Fibroblast of lung (primary cell): ENCODE measurements around the gene NTN3. TPM values are rescaled to one million over a fixed set of nuclear protein-coding genes. Genes with fewer than 3 reads are reported as not detected.

Experiments
- DNase-seq, 2 donors: peaks; one replicate each; pipeline versions ENCODE4 v3.0.0 to v3.0.0-alpha.2; 2010; ENCODE audit warnings: low read depth in 2 of 2
- H2AFZ ChIP-seq: 2 replicates; pipeline ENCODE4 v1.5.1; 2012; ENCODE audit warnings: low read length, control low read depth, inconsistent platforms
- H3K27ac ChIP-seq: 2 replicates; pipeline ENCODE4 v1.5.1; 2011; ENCODE audit warnings: low read length, control low read depth; ENCODE audit not compliant: insufficient read depth
- H3K27me3 ChIP-seq: 2 replicates; pipeline ENCODE4 v1.5.1; 2011; ENCODE audit warnings: mild to moderate bottlenecking, low read length; ENCODE audit not compliant: control insufficient read depth, insufficient read depth
- H3K36me3 ChIP-seq: 2 replicates; pipeline ENCODE4 v1.5.1; 2011; ENCODE audit warnings: low read length; ENCODE audit not compliant: control insufficient read depth, insufficient read depth
- H3K4me1 ChIP-seq: 2 replicates; pipeline ENCODE4 v1.5.1; 2011; ENCODE audit warnings: low read length; ENCODE audit not compliant: control insufficient read depth, insufficient read depth; ENCODE audit errors: extremely low read depth
- H3K4me2 ChIP-seq: 2 replicates; pipeline ENCODE4 v1.5.1; 2011; ENCODE audit warnings: low read length, control low read depth; ENCODE audit not compliant: insufficient read depth; ENCODE audit errors: extremely low read depth
- H3K4me3 ChIP-seq, 4 experiments: fragments of 200-600 bp in 1 of 4; sonication (generic) in 1 of 4; replicated peaks in 1 of 4; 2 replicates each; pipeline ENCODE4 v1.5.1; 2011 to 2016; ENCODE audit warnings: low read length in 4 of 4, low read depth in 3 of 4, mild to moderate bottlenecking in 3 of 4, control low read depth in 2 of 4, inconsistent platforms in 1 of 4, mixed read lengths in 1 of 4; ENCODE audit not compliant: insufficient read depth in 1 of 4; ENCODE audit errors: control extremely low read depth in 1 of 4
- H3K79me2 ChIP-seq: 2 replicates; pipeline ENCODE4 v1.5.1; 2012; ENCODE audit warnings: mild to moderate bottlenecking, low read length, inconsistent platforms; ENCODE audit not compliant: control insufficient read depth, insufficient read depth
- H3K9ac ChIP-seq: 2 replicates; pipeline ENCODE4 v1.5.1; 2011; ENCODE audit warnings: mild to moderate bottlenecking, low read length, control low read depth; ENCODE audit not compliant: insufficient read depth
- H3K9me3 ChIP-seq: 2 replicates; pipeline ENCODE4 v1.5.1; 2012; ENCODE audit warnings: low read depth, low read length; ENCODE audit not compliant: control insufficient read depth, insufficient read depth
- H4K20me1 ChIP-seq: 2 replicates; pipeline ENCODE4 v1.5.1; 2011; ENCODE audit warnings: low read length; ENCODE audit not compliant: control insufficient read depth, insufficient read depth; ENCODE audit errors: extremely low read depth
- CTCF ChIP-seq, 2 donors: IDR thresholded peaks in 1 of 2; conservative IDR thresholded peaks in 1 of 2; 1 replicate in 1 of 2; 2 replicates in 1 of 2; pipeline ENCODE4 v1.5.1; 2011 to 2012; ENCODE audit warnings: low read length in 2 of 2, control low read depth in 1 of 2, inconsistent platforms in 1 of 2, low read depth in 1 of 2, mild to moderate bottlenecking in 1 of 2
- EZH2 ChIP-seq: IDR thresholded peaks from 2 replicates; pipeline ENCODE4 v1.5.1; 2012; ENCODE audit warnings: low read length, control low read depth, mild to moderate bottlenecking; ENCODE audit errors: missing control alignments
- polyA plus RNA-seq, 2 donors: library from polyadenylated mRNA; depleted of rRNA in 1 of 2; stranded (reverse) in 1 of 2; unstranded in 1 of 2; fragments of >200 nt; gene quantifications; 2 replicates each; pipeline ENCODE4 v1.2.1, GENCODE V29; 2011 to 2012; ENCODE audit warnings: missing spikeins in 1 of 2
- total RNA-seq: library from RNA; depleted of rRNA; stranded (reverse); fragments of >200 nt; gene quantifications from 2 replicates; pipeline ENCODE4 v1.2.1, GENCODE V29; 2014

The NTN3 gene
- total and polyA plus RNA-seq, 2 donors (not counting 1 experiment from before 2014, with no cell fraction given), result 0.08 to 2.1 TPM

- H3K4me3 ChIP-seq, result no peak overlapping the region
Measured at GRCh38 chr16:2505695-2506094, 34.6 kb downstream of the NTN3 start.

GRCh38 chr16:2507052-2507659 lies 36.1 kb downstream of the NTN3 start:
- Histone ChIP-seq H3K4me2 (no peak overlapping the region), H3K9ac (no peak overlapping the region), H4K20me1 (no peaks in the 10 kb centered on the region), H3K27me3 (no peaks in the 10 kb centered on the region), H3K79me2 (no peaks in the 10 kb centered on the region), H3K36me3 (no peaks in the 10 kb centered on the region), H3K9me3 (no peaks in the 10 kb centered on the region), H3K4me1 (peaks cover 4% of the 10 kb centered on the region), H2AFZ (no peak overlapping the region), H3K4me3 (no peak overlapping the region), H3K27ac (no peak overlapping the region)
- DNase-seq, result no peak
- TF ChIP-seq CTCF (conservative IDR thresholded peaks at IDR 0.05 in 1 of 2, IDR thresholded peaks at IDR 0.05 in 1 of 2; ENCODE audit: low read depth in 1 of 2, low read length in 2 of 2) (no peak), EZH2 (no peak)

More at GRCh38 chr16:2505695-2506094, 34.6 kb downstream of the NTN3 start:
- Histone ChIP-seq H3K9ac (no peak overlapping the region), H3K27ac (no peak overlapping the region), H3K36me3 (no peaks in the 10 kb centered on the region), H3K27me3 (no peaks in the 10 kb centered on the region), H3K4me1 (no peaks in the 10 kb centered on the region), H4K20me1 (no peaks in the 10 kb centered on the region), H2AFZ (no peak overlapping the region), H3K4me2 (no peak overlapping the region), H3K9me3 (no peaks in the 10 kb centered on the region), H3K79me2 (no peaks in the 10 kb centered on the region)
- no peak for DNase-seq
- TF ChIP-seq EZH2 (no peak), CTCF (conservative IDR thresholded peaks at IDR 0.05 in 1 of 2, IDR thresholded peaks at IDR 0.05 in 1 of 2; ENCODE audit: low read depth in 1 of 2, low read length in 2 of 2) (no peak)

GRCh38 chr16:2507665-2508064 lies 36.6 kb downstream of the NTN3 start:
- H3K79me2 ChIP-seq, result no peaks in the 10 kb centered on the region
- H3K9ac ChIP-seq, result no peak overlapping the region
- TF ChIP-seq EZH2 (no peak), CTCF (conservative IDR thresholded peaks at IDR 0.05 in 1 of 2, IDR thresholded peaks at IDR 0.05 in 1 of 2; ENCODE audit: low read depth in 1 of 2, low read length in 2 of 2) (no peak)
- H3K27me3 ChIP-seq, result no peaks in the 10 kb centered on the region
- no peaks in the 10 kb centered on the region for H4K20me1 ChIP-seq
- H3K4me1 ChIP-seq, result peaks cover 4% of the 10 kb centered on the region
- H3K4me3 ChIP-seq, result no peak overlapping the region
- H3K36me3 ChIP-seq, result no peaks in the 10 kb centered on the region
- H3K4me2 ChIP-seq, result no peak overlapping the region
- H3K9me3 ChIP-seq, result no peaks in the 10 kb centered on the region
- DNase-seq, result no peak
- no peak overlapping the region for H3K27ac ChIP-seq
- H2AFZ ChIP-seq, result no peak overlapping the region
